GM10266 (cell line): ENCODE measurements around the gene S100A5.

Experiments used
- DNase-seq: peaks from one replicate; pipeline ENCODE4 v3.0.0; 2012; ENCODE audit errors: extremely low spot score
- TF ChIP-seq, protein P1 (sequence below): IDR thresholded peaks from 2 replicates; pipeline ENCODE4 v1.5.1; 2012; ENCODE audit warnings: mild to moderate bottlenecking, low read depth; ENCODE audit not compliant: control insufficient read depth, insufficient read depth; ENCODE audit errors: missing control alignments

The S100A5 gene

DNA sequence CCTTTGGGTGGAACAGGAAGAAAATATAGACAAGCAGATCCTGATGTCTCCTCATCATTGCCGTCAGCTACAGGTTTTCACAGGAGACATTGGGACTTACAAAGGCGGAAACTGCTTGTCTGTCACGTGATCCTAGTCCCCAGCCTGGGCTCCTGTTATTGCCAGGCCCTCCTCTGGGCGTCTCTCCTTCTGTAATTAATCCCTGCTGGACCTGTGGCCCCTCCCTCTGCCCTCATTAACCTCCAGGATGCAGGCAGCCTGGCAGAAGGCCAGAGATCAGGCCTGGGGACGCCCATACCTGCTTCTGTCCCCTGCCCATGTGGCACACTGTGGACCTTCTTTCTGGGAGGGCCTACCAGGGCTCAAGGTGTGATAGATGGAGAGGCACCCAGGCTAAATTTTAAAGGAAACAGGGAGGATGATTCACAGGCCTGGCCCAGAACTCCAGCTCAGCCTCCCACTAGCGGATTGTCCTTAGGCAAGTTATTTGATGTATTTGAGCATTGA, 2.4 kb downstream of the S100A5 start:
- DNase-seq: no peak

DNA sequence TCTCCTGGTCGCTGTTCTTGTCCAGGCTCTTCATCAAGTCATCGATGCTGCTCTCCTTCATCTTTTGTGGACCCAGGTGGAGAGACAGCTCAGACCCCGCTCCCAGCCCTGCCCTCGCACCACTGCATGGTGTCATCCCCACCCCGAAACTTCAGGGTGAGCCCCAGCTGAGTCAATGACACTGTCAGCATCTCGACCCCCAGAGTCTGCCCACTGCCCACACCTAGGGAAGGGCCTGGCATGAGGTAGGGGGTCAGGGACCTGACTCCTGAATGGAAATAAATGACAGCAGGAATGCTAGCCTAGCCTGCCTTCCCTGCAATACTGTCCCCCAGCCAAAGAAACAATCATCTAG, 3.4 kb downstream of the S100A5 start:
- TF ChIP-seq, protein P1, sequence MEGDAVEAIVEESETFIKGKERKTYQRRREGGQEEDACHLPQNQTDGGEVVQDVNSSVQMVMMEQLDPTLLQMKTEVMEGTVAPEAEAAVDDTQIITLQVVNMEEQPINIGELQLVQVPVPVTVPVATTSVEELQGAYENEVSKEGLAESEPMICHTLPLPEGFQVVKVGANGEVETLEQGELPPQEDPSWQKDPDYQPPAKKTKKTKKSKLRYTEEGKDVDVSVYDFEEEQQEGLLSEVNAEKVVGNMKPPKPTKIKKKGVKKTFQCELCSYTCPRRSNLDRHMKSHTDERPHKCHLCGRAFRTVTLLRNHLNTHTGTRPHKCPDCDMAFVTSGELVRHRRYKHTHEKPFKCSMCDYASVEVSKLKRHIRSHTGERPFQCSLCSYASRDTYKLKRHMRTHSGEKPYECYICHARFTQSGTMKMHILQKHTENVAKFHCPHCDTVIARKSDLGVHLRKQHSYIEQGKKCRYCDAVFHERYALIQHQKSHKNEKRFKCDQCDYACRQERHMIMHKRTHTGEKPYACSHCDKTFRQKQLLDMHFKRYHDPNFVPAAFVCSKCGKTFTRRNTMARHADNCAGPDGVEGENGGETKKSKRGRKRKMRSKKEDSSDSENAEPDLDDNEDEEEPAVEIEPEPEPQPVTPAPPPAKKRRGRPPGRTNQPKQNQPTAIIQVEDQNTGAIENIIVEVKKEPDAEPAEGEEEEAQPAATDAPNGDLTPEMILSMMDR: no peak
- no peak for DNase-seq

More for the DNA sequence above, 2.4 kb downstream of the S100A5 start:
- TF ChIP-seq, protein P1: no peak

DNA sequence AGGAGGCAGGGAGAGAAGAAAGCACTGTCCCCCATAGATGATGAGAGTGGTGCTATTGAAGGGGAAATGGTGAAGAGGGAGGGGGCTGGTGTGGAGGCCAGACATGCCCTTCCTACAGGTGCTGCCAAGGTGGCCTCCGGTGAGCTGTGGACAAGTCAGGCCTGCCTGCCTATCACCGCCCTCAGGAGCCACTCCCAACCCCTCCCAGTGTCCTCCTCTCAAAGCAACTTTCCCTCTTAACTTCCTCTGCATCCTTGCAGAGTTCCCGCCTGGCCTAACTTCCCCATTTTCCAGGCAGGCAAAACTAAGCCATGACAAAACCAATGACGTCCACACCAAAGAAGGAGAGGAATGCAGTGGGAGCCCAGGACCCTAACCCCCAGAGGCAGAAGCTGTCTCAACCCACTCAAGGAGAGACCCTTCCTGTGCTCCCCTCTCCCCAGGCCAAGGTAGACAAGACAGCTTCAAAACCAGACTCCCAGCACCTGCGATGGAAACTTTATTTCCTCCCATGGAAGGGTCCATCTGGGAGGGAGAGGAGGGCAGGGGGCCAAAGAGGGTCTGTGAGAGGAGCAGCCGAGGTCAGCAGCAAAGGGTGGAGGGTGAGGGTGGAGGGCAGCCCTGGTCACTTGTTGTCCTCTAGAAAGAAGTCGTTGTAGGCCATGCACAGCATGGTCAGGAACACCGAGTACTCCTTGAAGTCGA, 3.9 kb downstream of the S100A5 start:
- no peak for DNase-seq
- TF ChIP-seq, protein P1: no peak

DNA sequence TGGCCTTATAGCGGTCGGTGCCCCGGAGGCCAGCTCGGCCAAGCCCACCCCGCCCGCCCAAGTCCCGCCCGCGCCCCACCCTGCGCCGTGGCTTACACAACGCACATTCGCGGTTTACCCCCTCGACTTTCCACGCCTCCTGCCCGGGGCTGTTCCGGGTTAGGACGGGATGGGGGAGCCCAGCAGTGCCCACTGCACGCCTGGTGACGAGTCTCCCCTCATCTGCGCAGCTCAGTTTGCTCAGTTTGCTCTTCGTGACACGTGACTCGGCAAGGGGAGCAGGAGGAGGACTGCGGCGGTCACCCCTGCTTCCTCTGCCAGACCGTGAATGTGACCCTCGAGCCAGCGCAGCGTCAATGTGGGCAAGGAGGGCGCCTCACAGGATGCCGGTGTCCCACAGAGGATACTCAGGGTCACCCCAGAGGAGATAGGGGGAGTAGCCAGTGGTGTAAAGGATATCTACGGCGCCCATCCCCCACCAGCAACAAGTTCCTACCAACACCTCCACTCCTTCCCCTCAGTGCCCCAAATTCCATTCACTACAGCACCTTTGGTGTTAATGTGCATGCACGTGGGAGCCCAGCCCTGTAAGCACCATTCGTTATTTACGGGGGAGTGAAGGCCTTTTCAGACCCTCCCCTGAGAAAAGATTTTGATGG, 4.6 kb downstream of the S100A5 start:
- peak; percentile 72 for DNase-seq
- TF ChIP-seq, protein P1: no peak

DNA sequence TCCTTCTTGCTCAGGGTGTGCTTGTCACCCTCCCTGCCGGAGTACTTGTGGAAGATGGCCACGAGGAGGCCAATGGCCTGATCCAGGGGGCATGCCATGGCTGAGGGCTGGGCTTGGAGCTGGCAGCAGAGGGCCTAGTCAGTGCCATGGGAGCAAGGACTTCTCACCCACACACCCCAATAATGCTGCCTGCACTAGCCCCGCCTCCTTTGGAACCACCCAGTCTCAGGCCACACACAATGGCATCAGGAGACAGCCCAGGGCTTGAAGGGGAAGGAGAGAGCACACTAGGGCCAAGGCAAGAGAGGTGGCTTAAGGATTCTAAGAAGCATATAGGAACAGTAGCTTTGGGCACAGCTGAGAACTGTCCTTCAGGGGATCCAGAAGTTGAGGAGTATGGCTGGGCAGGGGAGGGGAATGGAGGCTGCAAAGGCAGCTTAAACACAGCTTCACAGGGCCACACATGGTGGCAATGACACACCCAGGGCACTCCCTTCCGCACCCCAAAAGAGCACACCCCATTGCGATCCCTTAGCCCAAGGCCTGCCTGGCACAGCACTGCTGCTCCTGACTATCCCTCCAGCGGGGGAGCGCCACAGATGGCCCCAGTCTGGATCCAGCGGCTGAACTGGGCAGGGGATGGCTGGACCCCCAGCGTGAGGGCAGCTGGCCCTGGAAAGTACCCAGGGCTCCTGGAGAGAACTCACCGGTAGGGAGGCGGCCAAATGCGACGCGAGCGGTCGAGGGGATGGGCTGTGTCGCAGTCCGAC, 5.3 kb downstream of the S100A5 start, which contains the start of gene S100A6:
Gene S100A6, minus strand, starts transcription at position 750 of the 770 bp plus-strand sequence. Its CDS starts 652 bp downstream, at position 98.
- no peak for DNase-seq
- TF ChIP-seq, protein P1: no peak

DNA sequence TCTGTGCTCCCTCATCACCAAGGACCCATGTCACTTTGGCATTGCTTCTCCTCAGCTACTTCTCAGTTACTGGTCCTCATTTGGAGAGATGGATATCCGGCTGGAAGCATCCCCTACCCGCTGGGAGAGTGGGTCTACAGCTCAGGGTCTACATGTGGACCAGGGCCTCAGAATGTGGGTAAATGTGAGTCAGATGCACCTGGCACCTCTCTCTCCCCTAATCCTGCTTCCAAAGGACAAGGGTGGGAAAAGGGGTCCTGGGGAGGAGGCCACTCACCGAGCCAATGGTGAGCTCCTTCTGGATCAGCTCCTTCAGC, 5.9 kb downstream of the S100A5 start:
- no peak for DNase-seq
- TF ChIP-seq, protein P1: no peak
